HUDEP-2 (cell line): Measurements from ENCODE around the gene ARID4A.
A peak's percentile ranks its signal among the peaks of the same experiment; 100 is the strongest.
"Not testable (repeated sequence)": the region's sequence is repeated elsewhere in the genome, so short reads cannot be mapped to it uniquely, and the experiment has no call there.

Experiments used
- DNase-seq, 76 experiments: peaks; one replicate each; lab custom pipeline; 2025; ENCODE audit not compliant: unreplicated experiment in 76 of 76; lab: John Stamatoyannopoulos, UW

ARID4A gene

DNA sequence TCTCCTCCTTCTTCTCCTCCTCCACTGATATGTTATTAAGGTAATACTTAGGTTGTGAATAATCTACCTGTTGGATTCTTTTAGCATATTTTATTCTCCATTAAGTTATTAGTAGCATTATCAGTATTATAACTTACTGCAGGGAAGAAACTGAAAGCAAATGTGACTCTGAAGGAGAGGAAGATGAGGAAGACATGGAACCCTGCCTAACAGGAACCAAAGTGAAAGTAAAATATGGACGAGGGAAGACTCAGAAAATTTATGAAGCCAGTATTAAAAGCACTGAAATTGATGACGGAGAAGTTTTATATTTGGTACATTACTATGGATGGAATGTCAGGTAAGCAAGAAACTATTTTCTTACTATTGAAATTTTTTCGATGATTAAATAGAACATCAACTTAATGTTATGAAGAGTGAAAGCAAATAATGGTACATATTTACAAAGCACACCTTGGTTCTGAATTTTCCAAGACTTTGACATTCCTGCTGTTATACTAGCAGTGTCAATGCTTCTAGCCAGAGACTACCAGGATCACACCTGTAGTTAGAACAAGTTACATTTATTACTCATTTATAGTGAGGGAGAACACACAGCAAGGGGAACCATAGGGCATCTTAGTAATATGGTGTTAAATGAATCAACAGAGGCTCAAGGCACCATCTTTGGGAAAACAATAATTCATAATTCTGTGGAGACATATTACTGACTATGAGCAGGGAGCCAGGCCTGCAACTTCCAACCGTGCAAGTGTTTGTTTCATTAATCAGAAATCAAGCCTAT is 55.4 kb downstream of the ARID4A start:
- DNase-seq, result peak in 3 of 76 experiments; percentile 1 to 7 (median 6)

DNA sequence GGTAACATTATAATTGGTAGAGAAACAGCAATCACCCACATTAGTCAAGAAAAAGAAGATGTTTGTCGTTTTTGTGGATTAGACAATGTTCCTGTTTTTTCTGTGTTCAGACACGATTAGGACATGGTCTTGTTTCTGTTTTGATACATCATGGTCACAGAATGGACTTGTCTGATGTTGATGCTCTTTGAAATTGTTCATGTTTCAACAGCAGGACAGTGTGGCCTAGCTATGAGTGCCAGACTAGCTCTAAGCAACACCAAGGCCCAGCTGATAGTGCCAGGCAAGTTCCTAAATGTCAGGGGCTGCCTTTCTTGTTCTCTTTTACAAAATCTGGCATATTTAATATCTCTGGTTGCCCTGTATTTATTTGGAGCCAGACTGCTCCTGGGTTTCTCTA is 56.5 kb downstream of the ARID4A start:
- no peak for DNase-seq

DNA sequence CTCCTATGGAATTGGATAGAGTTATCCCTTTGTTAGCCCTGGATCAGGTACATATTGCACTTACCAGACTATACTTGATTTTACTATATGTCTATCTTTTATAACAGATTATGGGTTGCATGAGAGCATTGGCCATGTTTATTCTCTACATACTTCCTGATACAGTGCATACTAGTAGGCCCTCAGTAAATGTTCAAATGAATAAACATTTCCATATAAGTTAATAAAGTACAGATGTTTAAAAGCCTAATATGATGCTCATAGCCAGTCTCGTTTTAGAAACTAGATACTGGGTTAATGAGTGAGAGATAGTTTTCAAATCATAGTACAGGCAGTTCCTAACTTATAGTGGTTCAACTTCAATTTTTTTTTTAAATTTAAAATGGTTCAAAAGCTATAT is 57.9 kb downstream of the ARID4A start:
- DNase-seq, result no peak

DNA sequence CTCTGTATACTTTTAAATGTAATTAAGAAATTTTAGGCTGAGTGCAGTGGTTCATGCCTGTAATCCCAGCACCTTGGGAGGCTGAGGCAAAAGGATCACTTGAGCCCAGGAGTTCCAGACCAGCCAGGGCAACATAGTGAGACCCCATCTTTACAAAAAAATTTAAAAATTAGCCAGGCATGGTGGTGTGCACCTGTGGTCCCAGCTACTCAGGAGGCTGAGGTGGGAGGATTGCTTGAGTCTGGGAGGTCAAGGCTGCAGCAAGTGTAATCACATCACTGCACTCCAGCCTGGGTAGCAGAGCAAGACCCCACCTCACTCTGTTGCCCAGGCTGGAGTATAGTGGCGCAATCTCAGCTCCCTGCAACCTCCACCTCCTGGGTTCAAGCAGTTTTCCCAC is 63.9 kb downstream of the ARID4A start:
- not testable (repeated sequence) for DNase-seq

DNA sequence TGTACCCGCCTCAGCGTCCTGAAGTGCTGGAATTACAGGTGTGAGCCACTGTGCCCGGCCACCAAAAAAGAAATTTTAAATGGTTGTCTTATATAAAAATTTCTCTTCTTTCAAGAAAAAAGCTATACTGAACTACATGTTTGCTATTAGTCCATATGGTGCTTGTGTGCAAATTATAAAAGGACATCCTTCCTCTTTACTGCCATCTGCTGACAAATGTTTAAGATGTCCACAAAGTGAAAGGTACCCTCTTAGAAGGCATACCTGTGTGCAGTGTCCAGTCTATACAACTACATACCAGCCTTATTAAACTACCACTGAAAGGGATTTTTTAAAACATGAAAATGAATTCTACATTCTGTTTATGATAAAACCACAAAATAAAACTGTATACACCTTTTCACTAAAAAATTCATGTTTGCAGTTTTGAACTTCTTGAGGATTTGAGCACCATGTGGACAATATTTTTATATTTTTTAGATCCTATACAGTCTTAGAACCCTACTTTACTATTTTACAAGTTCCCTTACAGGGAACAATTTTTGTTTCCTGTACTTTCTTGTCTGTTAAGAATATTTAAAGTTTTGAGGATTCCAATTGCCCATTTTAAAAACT is 64.5 kb downstream of the ARID4A start:
- peak in 14 of 76 experiments; percentile 2 to 32 (median 12) for DNase-seq

DNA sequence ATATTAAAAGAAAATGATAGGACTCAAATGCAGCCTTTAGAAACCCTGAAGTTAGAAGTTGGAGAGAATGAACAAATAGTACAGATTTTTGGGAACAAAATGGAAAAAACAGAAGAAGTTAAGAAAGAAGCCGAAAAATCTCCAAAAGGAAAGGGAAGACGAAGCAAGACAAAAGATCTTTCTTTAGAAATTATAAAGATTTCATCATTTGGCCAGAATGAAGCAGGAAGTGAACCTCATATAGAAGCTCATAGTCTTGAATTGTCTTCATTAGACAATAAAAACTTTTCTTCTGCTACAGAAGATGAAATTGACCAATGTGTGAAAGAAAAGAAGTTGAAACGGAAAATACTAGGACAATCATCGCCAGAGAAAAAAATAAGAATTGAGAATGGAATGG is 66.0 kb downstream of the ARID4A start:
- no peak for DNase-seq

DNA sequence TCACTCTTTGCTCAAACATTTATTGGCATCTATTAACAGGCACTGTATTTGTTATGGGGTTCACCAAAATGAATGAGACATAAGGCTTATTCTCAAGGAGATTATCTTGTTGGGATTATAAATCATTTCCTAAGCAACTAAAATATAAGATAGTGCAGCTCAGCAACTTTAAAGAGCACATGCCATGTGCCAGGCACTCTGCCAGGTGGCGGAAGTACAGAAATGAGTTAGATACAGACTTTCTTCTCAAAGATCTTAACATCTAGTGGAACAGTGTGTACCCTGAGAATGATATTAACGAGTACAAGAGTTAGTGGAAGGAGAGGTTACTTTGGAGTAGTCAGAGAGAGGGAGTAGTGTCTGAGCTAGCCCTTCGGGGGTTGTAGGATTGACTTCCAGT is 68.9 kb downstream of the ARID4A start:
- peak in 62 of 76 experiments; percentile 2 to 81 (median 37) for DNase-seq

DNA sequence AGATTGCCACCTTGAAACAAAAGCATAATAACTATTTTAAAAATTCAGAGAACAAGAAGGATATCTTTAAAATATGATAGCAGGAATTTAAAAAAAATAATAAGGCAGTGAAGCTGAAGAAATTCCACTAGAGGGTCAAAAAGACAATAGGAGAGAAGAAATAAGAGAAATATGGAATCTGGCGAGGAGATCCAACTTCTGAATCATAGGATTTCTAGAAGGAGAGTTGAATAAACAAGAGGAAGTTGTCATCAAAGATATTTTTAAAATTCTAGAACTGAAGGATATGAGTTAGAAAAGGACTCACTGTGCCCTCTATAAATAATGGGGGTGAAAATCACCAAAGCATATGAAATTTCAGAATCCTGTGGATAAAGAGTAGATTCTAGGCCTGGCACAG is 70.6 kb downstream of the ARID4A start:
- DNase-seq, result no peak

DNA sequence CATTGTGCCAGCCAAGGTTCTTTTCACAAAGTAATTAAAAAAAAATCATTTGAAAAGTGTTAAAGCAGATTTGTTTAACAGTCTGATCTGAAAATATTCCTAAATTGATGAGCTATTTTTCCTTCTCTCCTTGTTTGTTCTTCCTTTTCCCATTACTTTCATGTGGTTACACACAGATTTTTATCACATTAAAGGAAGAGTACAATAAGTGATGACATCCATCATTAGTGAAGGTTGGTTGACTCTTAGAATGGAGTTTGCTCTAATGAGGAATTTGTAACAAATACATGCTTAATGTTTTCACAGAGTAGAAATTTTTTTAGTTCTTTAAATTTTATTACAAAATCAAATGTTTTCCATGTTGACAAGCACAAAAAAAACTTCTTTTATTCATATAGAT is 78.4 kb downstream of the ARID4A start:
- no peak for DNase-seq

DNA sequence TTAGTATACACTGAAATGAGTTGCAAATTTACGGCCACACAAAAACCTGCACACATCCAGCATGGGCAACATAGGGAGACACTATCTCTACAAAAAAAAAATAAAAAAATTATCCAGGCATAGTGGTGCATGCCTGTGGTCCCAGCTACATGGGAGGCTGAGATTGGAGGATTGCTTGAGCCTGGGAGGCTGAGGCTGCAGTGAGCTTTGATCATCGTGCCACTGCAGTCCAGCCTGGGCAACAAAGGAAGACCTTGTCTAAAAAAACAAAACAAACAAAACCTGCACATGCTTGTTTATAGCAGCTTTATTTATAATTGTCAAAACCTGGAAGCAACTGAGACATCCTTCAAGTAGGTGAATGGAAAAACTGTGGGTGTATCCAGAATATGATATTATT is 92.5 kb downstream of the ARID4A start:
- DNase-seq, result no peak

DNA sequence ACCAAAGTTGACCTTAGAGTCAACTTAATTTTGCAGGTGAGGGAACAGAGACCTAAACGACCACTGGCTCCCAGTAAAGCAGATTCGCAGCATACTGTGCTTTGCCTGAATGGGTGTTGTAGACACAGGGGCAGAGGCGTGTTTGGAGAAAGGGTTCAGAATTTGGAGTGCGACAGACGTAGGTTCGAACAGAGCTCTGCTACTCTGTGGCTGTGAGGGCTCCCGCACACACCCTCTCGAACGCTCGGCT is 97.1 kb downstream of the ARID4A start:
- peak in 1 of 76 experiments; percentile 5 for DNase-seq

DNA sequence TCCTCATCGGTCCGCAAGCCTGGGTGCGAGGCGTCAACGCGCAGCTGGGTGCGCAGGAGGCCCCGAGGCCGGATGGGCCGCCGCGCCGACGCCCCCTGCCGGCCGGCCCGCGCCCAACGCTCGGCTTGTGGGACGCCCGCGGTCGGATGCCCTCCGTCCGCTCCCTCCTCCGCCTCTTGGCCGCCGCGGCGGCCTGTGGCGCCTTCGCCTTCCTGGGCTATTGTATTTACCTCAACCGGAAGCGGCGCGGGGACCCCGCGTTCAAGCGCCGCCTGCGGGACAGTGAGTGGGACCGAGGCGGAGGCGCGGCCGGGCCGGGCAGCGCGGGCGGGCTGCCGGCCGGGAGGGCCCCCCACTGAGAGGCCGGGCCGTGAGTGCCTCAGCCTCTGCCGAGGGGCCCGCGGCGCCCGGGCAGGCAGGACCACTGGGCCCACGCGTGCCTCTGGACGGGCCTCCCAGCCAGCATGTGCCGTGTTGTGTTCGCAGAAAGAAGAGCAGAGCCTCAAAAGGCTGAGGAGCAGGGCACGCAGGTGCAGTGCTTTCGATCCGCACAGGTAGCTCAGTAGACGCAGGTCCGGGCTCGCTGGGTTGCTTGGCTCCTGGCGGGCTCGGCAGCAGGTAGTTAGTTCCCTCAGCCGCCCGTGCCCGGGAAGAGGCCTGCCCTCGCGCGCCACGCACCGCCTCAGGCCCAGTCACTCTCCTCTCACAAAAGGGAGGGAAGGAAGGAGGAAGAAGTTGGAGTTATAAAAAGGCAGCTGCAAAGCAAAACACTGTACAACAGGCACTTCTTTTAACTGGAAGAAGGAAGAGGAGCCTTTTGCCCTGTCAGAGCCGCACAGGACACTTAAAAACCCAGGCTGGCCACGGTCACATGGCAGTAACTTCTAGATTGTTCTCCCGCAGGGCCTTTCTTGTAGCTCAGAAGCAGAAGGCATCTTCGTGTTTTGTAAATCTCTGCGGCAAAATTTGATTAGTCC is 97.7 kb downstream of the ARID4A start, which contains the start of gene TOMM20L:
Gene TOMM20L (plus strand): TSS at position 119 of the 977 bp plus-strand sequence. CDS start 28 bp downstream, at position 147.
- peak in 74 of 76 experiments; percentile 9 to 84 (median 66) for DNase-seq

DNA sequence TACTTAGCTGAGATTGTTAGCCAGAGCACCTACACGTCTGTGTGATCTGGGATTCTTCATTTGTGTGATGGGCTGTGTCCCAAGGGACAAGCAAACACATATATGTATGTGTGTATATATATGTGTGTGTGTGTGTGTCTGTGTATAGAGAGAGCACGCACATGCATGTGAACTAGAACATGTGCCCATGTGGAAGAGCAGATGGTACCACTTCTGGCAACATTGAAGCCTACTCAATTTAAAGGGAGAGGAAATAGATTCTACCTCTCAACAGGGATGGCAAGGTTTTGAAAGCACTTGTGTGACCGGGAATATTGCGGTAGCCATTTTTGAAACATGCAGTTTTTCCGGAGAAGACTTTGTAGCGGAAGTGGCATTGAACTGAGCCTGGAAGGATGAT is 98.8 kb downstream of the ARID4A start:
- no peak for DNase-seq

DNA sequence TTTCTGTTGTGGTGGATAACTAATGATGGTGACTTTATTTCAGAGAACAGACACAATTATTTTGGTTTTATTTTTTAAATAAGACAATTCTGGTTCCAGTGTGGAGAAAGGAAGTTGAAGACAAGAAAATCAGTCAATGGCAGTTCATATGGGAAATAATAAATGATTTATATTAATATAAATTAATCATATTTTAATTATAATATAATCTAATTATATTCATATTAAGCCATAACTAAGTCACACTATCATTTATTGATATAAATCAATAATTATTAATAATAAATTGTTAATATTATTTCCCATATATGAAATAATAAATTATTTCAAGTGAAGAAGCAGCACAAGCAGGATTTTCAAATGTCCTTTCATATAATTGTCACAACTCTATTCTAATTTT is 100.1 kb downstream of the ARID4A start:
- no peak for DNase-seq

DNA sequence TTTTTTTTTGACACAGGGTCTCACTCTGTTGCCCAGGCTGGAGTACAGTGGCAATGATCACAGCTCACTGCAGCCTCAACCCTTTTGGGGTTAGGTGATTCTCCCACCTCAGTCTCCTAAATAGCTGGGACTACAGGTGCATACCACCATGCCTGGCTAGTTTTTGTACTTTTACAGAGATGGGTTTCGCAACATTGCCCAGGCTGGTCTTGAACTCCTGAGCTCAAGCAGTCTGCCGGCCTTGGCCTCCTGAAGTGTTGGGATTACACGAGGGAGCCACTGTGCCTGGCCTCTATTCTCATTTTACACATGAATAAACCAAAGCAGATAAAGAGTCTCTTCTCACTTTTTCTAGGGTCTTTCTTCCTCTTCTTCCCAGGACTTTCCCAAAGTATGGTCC is 100.5 kb downstream of the ARID4A start:
- no peak for DNase-seq

DNA sequence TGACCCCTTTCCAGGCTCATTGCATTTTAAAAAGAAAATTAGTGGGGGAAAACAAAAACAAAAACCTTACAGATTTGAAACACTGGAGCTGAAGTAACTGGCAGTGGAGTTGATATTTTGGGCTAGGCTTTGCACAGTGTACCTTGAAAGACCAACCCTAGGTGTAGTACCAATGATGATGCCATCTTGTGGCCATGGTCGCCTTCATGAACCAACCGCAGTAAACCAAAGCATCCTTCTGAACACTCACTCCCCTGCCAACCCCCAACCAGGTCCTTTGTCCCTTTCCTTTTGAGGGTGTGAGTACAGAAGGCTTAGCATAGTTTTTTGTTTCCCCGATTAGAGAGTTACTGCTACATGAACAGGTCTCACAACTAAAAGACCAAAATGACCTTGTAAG is 103.2 kb downstream of the ARID4A start:
- DNase-seq, result no peak

DNA sequence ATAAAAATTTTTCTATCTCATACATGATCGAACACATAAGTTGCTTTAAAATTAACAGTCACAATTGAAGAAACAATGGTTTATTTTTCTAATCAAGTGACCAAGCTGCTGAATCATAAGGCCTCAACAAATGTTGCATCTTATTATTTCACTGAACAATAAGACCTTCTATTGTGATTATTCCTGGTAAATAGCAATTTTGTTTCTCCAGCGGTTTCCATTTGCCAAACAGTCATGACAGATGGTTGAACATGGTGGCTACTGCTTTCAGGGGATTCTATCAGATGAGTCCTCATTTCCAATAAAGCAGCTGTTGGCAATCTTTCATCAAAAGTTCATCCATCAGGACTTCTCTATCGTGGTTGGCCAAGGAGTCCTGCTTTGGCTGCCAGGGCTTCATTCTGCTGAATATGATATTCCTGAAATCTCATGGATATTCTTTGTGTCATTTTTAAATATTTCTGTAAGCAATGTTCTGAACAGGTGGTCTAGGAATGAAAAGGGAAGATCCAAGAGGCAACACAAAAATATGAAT is 110.4 kb downstream of the ARID4A start:
- no peak for DNase-seq

DNA sequence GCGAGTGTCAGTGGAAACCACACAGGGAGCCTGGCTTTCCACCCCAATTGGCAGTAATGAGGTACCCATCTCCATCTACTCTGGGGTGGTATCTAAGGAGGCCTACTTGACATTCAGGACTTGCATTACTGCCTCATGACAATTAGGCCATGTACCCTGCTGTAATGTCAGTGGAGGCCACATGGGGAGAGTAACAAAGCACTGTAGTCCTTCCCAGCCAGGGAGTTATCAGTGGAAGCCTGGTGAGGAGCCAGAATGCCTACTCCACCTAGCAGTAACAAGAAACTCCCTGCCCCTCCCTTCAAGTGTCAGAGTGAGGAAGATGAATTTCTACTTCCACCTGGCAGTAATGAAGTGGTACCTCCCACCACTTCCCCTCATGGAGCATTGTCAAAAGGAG is 116.5 kb downstream of the ARID4A start:
- peak in 71 of 76 experiments; percentile 15 to 80 (median 54) for DNase-seq

DNA sequence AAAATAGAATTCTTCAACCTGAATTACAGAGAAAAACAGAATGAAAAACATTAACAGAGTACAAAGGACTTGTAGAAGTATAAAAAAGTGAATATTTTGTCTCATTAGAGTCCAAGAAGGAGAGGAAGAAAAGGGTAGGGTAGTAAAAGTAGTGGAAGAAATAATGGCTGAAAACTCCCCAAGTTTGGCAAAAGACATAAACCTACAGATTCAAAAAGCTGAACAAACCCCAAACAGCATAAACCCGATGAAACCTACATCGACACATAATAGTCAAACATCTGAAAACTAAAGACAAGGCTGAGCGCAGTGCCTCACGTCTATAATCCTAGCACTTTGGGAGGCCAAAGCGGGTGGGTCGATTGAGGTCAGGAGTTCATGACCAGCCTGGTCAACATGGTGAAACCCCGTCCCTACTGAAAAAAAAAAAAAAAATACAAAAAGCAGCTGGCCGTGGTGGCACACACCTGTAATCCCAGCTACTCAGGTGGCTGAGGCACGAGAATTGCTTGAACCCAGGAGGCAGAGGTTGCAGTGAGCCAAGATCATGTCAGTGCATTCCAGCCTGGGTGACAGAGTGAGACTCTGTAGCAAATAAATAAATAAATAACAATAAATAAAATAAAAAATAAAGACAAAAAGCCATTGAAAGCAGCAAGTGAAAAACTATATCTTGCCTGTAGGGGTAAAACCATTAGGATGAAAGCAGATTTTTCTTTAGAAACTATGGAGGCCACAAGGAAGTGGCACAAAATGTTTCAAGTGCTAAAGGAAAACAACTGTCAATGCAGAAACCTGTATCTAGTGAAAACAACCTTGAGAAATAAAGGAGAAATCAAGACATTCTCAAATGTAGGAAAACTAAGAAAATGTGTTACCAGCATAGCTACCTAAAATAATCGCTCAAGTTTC is 117.5 kb downstream of the ARID4A start:
- DNase-seq, result no peak

DNA sequence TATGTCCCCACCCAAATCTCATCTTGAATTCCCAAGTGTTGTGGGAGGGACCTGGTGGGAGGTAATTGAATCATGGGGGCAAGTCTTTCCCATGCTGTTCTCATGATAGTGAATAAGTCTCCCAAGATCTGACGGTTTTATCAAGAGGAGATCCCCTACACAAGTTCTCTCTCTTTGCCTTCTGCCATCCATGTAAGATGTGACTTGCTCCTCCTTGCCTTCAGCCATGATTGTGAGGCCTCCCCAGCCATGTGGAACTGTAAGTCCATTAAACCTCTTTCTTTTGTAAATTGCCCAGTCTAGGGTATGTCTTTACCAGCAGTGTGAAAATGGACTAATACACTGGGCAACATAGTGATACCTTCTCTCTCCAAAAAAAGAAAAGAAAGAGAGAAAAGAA is 118.6 kb downstream of the ARID4A start:
- DNase-seq, result not testable (repeated sequence)
